HCT116 (cell line): ENCODE data around the gene BAIAP2.

ENCODE experiments used
- CEBPB ChIP-seq: IDR thresholded peaks from 2 replicates; pipeline ENCODE4 v1.6.1; 2012; ENCODE audit warnings: low read depth
- ELF1 ChIP-seq: IDR thresholded peaks from 2 replicates; pipeline ENCODE4 v1.6.1; 2012; ENCODE audit warnings: low read depth, borderline replicate concordance
- EZH2 ChIP-seq: fragments of 200-600 bp; sonication (generic); IDR thresholded peaks from 2 replicates; pipeline ENCODE4 v1.6.1; 2017; ENCODE audit warnings: antibody characterized with exemption, mixed run types
- EZH2phosphoT487 ChIP-seq: fragments of 200-600 bp; IDR thresholded peaks from 2 replicates; pipeline ENCODE4 v1.6.1; 2018; ENCODE audit warnings: antibody characterized with exemption, borderline replicate concordance
- FOSL1 ChIP-seq: IDR thresholded peaks from 2 replicates; pipeline ENCODE4 v1.6.1; 2012; ENCODE audit warnings: low read depth
- POLR2A ChIP-seq: IDR thresholded peaks from 2 replicates; pipeline ENCODE4 v1.7.0; 2011; ENCODE audit warnings: borderline replicate concordance; ENCODE audit not compliant: insufficient read depth, insufficient read length; ENCODE audit errors: extremely low read depth
- POLR2AphosphoS5 ChIP-seq: IDR thresholded peaks from 2 replicates; pipeline ENCODE4 v1.6.1; 2011; ENCODE audit warnings: mild to moderate bottlenecking, low read depth, low read length, moderate library complexity
- YY1 ChIP-seq: IDR thresholded peaks from 2 replicates; pipeline ENCODE4 v1.6.1; 2011; ENCODE audit warnings: low read length, low read depth, moderate library complexity, mild to moderate bottlenecking; ENCODE audit not compliant: insufficient replicate concordance; ENCODE audit errors: extremely low read depth
- ZNF274 ChIP-seq: fragments of 200-500 bp; sonication (Bioruptor generic); IDR thresholded peaks from 2 replicates; pipeline ENCODE4 v1.6.1; 2014; ENCODE audit warnings: mild to moderate bottlenecking, low read depth, low read length, inconsistent platforms
- TF ChIP-seq, protein P1 (sequence below), 3 experiments: fragments of 200-600 bp in 1 of 3; sonication (generic) in 1 of 3; IDR thresholded peaks in 2 of 3; conservative IDR thresholded peaks in 1 of 3; 2 replicates each; pipeline ENCODE4 v1.5.1; 2012 to 2017; ENCODE audit warnings: low read depth in 2 of 3, low read length in 2 of 3, antibody characterized with exemption in 1 of 3, borderline replicate concordance in 1 of 3, control low read depth in 1 of 3, mild to moderate bottlenecking in 1 of 3, mixed read lengths in 1 of 3, mixed run types in 1 of 3, moderate library complexity in 1 of 3; ENCODE audit not compliant: insufficient read depth in 1 of 3
- TF ChIP-seq, protein P2 (sequence below): IDR thresholded peaks from 2 replicates; pipeline ENCODE4 v1.6.1; 2011; ENCODE audit warnings: mild to moderate bottlenecking, low read length, moderate library complexity; ENCODE audit not compliant: insufficient replicate concordance; ENCODE audit errors: extremely low read depth
- TF ChIP-seq, protein P3 (sequence below): IDR thresholded peaks from 2 replicates; pipeline ENCODE4 v1.6.1; 2012; ENCODE audit warnings: low read depth
- TF ChIP-seq, protein P4 (sequence below): IDR thresholded peaks from 2 replicates; pipeline ENCODE4 v1.6.1; 2012

DNA sequence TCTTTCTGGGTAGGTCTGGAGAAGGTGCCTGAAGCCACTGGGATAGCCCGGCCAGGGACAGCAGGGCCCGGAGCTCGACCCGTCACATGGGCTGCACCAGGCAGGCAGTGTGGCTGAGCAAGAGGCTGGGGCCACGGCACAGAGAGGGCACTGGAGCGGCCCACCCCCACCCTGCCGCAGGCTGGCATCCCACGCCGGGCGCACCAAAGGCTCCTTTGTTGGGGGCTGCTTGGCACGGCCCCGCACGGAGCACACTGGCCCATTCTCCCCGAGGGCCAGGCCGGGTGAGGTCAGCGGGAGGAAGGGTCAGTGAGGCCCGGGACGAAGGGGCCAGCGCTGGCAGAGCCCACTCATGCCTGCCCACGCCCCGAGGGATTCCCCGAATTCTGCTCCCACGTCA is 93.8 kb downstream of the BAIAP2 start:
- TF ChIP-seq EZH2phosphoT487 (no peak), EZH2 (no peak), ZNF274 (no peak), POLR2A (no peak), FOSL1 (no peak), POLR2AphosphoS5 (no peak), CEBPB (no peak), YY1 (no peak), ELF1 (no peak)
- TF ChIP-seq, protein P1, sequence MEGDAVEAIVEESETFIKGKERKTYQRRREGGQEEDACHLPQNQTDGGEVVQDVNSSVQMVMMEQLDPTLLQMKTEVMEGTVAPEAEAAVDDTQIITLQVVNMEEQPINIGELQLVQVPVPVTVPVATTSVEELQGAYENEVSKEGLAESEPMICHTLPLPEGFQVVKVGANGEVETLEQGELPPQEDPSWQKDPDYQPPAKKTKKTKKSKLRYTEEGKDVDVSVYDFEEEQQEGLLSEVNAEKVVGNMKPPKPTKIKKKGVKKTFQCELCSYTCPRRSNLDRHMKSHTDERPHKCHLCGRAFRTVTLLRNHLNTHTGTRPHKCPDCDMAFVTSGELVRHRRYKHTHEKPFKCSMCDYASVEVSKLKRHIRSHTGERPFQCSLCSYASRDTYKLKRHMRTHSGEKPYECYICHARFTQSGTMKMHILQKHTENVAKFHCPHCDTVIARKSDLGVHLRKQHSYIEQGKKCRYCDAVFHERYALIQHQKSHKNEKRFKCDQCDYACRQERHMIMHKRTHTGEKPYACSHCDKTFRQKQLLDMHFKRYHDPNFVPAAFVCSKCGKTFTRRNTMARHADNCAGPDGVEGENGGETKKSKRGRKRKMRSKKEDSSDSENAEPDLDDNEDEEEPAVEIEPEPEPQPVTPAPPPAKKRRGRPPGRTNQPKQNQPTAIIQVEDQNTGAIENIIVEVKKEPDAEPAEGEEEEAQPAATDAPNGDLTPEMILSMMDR (IDR thresholded peaks at IDR 0.05 in 2 of 3, conservative IDR thresholded peaks at IDR 0.05 in 1 of 3; ENCODE audit: borderline replicate concordance in 1 of 3, insufficient read depth in 1 of 3, low read depth in 2 of 3, low read length in 2 of 3), result no peak
- TF ChIP-seq, protein P2, sequence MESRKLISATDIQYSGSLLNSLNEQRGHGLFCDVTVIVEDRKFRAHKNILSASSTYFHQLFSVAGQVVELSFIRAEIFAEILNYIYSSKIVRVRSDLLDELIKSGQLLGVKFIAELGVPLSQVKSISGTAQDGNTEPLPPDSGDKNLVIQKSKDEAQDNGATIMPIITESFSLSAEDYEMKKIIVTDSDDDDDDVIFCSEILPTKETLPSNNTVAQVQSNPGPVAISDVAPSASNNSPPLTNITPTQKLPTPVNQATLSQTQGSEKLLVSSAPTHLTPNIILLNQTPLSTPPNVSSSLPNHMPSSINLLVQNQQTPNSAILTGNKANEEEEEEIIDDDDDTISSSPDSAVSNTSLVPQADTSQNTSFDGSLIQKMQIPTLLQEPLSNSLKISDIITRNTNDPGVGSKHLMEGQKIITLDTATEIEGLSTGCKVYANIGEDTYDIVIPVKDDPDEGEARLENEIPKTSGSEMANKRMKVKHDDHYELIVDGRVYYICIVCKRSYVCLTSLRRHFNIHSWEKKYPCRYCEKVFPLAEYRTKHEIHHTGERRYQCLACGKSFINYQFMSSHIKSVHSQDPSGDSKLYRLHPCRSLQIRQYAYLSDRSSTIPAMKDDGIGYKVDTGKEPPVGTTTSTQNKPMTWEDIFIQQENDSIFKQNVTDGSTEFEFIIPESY, result no peak
- TF ChIP-seq, protein P3, sequence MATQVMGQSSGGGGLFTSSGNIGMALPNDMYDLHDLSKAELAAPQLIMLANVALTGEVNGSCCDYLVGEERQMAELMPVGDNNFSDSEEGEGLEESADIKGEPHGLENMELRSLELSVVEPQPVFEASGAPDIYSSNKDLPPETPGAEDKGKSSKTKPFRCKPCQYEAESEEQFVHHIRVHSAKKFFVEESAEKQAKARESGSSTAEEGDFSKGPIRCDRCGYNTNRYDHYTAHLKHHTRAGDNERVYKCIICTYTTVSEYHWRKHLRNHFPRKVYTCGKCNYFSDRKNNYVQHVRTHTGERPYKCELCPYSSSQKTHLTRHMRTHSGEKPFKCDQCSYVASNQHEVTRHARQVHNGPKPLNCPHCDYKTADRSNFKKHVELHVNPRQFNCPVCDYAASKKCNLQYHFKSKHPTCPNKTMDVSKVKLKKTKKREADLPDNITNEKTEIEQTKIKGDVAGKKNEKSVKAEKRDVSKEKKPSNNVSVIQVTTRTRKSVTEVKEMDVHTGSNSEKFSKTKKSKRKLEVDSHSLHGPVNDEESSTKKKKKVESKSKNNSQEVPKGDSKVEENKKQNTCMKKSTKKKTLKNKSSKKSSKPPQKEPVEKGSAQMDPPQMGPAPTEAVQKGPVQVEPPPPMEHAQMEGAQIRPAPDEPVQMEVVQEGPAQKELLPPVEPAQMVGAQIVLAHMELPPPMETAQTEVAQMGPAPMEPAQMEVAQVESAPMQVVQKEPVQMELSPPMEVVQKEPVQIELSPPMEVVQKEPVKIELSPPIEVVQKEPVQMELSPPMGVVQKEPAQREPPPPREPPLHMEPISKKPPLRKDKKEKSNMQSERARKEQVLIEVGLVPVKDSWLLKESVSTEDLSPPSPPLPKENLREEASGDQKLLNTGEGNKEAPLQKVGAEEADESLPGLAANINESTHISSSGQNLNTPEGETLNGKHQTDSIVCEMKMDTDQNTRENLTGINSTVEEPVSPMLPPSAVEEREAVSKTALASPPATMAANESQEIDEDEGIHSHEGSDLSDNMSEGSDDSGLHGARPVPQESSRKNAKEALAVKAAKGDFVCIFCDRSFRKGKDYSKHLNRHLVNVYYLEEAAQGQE, result no peak
- TF ChIP-seq, protein P4, sequence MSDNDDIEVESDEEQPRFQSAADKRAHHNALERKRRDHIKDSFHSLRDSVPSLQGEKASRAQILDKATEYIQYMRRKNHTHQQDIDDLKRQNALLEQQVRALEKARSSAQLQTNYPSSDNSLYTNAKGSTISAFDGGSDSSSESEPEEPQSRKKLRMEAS, result no peak
